HG03025 (cell line): ENCODE results near the gene RAB21.
"Not testable (repeated sequence)": the region's sequence is repeated elsewhere in the genome, so short reads cannot be mapped to it uniquely, and the experiment has no call there.

Experiments
- ATAC-seq: cut with Tn5 transposase; IDR thresholded peaks from one replicate; pipeline ENCODE4 v1.9.1; 2021; ENCODE audit warnings: mild to moderate bottlenecking, moderate library complexity; ENCODE audit not compliant: unreplicated experiment, low FRiP score

The RAB21 gene

DNA sequence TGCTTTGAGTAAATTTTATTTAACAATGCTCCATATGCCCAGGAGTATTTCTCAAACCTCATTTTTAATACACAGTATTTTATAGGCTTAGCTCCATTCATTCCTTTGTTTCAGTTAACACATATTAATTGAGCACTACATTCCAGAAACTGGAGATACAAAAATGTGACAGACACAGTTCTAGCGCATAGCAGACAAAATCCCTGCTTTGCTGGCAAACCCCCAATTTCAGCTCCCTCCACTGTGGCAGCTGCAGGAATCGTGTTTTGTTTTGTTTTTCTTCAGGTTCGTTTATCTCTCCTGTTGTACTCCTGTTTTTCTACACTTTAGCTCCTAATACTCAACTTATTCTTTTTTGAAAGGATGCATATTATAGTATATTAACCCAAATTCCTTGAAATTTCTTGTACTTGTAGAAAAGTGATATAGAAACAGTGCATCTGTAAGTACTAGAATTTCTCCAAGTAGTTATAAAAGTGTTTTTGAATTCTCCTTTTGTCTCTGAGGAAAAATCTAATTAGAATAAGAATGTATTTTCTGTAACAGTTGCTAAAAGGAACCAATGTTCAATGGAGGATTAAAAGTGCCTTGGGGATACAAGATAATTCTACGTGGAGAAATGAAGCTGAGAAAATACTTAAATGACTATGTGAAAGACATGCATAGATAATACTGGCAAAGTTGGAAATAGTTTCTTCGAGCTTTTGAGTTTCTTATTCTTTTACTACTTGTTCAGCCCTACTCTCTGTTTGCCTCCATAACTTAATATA is 6.4 kb upstream of the RAB21 start:
- no peak for ATAC-seq

DNA sequence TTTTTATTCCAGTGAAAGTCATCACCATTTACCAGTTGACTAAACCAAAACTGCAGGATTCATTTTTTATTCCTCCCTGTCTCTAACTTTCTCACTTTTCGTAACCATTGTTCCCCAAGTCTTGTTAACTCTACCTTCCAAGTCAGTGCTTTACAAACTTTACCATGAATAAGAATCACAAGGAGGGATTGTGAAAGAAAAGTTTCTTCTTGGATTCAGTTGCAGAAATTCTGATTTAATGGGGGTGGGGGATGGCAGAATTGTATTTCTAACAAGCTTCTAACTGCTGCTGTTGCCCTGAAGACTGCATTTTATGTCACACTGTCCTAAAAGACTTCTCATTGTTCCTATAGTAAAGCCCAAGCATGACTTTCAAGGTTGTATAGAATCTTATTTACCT is 5.0 kb upstream of the RAB21 start:
- no peak for ATAC-seq

DNA sequence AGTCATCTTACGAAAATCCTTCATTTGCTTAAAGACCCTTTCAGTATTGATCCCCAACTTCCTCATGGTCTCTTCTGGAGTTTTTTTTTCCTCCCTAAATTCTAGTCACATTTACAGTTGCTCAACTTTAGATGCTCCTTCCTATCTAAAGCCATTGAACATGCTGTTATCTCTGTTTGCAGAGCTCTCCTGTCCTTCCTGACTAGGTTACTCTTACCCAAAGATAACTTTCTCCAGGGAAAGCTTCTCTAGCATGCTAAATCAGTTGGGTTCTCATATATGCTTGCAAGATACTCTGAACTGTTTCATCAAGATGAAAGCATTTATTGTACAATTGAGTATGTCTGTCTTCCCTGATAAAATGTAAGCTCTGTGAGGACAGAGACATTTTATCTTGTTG is 1.8 kb upstream of the RAB21 start:
- no peak for ATAC-seq

DNA sequence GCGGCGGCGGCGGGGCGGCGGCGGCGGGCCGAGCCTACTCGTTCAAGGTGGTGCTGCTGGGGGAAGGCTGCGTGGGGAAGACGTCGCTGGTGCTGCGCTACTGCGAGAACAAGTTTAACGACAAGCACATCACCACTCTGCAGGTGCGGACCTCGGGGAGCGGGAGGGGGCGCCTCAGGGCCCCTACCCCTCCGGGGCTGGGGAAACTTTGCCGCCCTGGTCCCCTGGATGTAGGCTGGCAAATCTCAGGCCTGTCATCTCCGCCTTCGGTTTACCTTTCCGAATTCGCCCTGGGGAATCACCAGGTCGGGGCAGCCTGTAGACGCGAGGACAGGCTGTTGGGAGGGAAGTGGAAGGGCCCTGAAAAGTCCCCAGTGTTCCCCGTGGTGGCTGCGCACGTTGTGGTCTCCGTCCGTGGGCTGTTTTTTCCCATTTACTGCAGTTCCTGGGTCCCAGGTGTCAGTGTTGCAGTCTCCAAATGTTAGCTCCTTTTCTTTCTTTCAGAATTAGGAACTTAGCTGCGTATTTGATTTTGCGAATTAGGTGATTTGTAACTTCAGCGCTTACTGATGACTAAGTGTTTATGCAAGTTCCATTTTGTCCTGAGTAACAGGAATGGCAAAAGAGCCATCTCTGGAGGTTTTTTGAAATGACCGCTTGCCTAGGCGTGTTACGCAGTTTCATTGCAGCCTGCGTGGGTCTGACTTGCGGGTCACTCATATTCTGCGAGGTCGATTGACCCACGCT is 656 bp downstream of the RAB21 start:
- ATAC-seq, result peak; percentile 48

DNA sequence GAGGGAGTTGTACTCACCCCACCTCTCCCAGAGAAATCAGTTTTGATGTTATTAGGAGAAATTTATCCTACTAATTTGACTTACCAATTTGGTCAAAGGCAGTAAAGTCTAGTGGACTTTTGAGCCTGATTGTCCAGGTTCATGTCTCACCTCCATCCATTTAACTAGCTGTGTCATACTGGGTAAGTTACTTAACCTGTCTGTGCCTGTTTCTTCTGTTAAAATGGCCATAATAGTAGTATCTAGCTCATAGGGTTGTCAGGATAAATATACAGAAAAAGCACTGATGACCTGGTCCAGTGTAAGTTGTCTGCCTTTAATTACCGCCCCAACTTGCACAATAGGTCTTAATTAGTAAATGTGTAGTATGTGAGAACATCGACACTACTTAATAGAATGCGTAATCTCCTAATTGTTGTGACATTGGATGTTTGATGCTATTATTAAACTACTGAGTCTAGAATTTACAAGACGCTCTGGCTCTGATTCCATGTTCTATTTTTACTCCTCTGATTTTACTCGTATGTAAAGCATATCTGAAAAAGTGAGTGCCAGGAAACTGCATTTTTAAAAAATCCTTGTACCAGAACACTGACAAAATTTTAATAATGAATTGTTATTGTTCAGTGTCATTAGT is 1.5 kb downstream of the RAB21 start:
- ATAC-seq, result no peak

DNA sequence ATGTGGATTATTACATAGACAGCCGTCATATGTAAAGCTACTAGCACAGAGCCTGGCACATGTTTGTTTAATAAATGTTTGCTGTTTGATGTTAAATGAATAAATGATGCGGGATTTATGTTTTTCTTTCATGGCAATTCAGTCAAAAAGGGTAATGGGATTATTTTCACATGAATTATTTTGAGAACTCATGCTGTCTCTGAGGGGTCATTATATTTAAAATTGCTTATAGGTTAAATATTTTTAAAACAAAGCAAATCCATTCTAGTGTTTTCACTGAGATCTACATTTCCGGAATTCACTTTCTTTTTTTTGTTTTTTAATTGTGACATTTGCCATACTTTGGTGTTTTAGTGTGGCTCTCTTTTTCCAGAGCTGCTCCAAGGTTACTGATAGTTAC is 5.3 kb downstream of the RAB21 start:
- ATAC-seq, result no peak

DNA sequence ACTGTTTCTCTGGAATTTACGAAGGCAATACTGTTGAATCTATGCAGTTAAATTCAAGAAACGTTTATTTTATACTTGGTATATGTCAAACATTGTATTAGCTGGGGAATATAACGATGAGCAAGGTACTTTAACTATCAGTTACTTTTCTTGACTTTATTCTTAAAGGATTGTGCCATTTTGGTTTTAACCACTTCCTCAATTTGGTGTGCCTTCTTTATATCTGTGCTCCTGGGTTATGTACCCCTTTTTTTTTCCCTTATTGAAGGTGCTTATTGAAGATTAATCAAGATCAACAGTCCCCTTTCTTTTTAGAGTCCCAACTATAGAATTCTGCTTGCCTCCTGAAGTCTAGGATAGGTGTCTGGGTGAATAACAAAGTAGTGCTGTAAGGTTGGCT is 5.8 kb downstream of the RAB21 start:
- ATAC-seq, result no peak

DNA sequence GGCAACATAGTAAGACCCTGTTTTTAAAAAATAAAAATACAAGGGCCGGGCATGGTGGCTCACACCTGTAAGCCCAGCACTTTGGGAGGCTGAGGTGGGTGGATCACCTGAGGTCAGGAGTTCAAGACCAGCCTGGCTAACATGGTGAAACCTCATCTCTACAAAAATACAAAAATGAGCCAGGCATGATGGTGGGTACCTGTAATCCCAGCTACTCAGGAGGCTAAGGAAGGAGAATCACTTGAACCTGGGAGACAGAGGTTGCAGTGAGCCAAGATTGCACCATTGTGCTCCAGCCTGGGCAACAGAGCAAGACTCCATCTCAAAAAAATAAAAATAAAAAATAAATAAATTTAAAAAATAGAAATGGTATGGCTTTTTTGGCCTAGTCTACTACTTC is 6.7 kb downstream of the RAB21 start:
- not testable (repeated sequence) for ATAC-seq

DNA sequence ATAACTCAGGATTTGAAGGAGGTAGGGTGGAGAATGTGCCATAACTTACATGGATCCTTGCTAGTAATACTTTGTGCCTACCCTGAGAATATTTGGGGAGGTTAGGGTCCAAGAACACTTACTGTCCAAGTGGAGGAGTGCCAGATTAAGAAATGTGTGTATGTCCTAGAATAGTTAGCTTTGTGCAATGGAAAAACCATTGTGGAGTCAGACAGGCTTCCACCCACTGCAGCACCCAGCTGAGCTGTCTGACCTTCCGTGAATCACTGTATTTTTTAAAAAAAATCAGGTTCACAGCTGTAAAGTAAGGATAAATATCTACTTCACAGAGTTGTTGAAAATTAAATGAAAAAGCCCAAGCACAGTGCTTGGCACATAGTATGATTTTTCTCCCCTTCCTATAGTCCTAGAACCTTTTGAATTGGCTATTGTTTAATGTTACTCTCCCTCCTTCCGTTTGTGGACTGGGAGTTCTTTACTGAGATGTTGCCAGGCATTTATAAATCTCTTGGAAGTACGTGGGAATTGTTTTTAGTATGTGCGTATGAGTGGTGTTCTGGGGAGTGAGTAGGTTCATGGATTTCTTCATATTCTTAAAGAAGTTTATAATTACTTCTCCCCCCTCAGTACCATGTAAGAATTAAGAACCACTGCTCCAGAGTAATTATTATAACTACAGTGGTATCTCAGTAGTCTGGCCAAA is 9.2 kb downstream of the RAB21 start:
- no peak for ATAC-seq

DNA sequence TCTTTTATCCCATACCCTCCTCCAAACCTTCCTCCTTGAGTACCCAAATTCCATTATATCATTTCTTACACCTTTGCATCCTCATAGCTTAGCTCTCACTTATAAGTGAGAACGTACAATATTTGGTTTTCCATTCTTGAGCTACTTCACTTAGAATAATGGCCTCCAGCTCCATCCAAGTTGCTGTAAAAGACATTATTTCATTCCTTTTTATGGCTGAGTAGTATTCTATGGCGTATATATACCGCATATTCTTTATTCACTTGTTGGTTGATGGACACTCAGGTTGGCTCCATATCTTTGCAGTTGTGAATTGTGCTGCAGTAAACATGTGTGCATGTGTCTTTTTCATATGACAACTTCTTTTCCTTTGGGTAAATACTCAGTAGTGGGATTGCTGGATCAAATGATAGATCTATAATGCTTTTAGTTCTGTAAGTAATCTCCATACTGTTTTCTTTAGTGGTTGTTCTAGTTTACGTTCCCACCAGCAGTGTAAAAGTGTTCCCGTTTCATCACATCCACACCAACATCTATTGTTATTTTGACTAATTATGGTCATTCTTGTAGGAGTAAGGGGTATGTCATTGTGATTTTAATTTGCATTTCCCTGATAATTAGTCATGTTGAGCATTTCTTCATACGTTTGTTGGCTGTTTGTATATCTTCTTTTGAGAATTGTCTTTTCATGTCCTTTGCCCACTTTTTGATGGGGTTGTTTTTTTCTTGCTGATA is 10.1 kb downstream of the RAB21 start:
- ATAC-seq, result no peak

DNA sequence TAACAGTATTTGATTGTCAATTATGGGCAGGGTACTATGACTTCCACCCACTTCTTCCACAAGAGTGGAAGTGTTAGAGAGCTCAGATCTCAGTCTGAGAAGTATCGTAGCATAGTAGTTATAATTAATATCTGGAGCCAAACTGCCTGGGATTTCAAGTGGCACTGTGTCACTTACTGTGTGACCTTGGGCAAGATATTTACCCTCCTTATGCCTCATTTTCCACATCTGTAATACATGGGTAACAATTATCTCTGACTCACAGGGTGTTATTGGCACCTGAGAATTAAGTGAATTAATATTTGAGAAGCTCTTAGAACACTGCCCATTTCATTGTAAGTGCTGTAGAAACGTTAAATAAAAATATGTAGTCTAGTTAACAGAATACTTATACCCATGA is 11.5 kb downstream of the RAB21 start:
- no peak for ATAC-seq

DNA sequence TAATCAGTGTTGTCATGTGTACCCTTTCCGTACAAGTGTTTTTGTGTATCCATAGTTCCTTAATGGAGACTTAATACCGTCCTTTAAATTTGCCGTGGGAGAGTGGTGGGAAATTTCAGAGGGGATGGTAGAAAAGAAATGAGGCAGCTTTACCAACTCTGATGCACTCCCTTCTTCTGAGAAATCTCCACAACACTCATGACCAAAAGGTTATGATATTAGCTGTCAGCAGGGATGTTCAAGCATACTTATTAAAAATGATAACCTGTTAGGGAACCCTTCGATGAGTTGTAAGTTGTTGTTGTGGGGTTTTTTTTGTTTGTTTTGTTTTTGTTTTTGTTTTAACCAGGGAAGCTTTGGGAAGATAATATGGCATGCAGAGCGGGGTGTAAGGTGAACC is 12.5 kb downstream of the RAB21 start:
- ATAC-seq, result no peak

DNA sequence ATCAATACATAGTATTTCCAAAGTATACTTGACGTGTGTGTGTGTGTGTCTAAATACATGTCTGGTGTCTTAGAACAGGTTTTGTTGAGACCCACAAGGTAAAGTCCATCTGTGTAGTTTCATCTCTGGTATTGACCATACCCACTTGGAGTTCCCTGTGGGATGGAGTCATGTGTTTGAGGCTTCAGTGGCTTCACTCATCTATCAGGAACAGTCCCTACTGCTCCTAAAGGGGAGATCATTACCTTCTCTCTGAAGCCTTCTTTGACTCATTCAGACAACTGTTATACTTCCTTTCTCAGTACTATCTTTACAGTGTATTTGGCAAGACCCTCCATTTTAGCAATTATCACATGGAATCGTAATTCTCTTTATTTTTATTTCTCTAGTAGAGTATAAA is 14.2 kb downstream of the RAB21 start:
- no peak for ATAC-seq

DNA sequence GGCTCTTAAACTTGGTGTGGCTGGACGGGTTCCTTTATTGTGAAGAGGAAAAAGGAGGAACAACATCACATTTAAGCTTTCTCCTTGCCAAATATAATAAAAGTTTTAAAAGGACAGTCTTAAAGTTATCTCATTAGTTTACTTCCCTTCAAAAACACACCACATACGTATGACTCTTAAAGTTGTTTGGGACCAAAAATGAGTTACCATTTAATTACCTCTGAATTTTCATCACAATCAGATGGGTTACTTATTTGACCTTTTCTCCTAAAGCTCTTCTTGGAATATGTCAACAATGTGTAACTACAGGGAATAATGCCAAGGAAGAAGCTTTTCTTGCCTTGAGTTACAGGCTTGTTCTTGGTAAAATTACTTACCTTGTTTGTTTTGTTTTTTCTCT is 16.4 kb downstream of the RAB21 start:
- no peak for ATAC-seq

DNA sequence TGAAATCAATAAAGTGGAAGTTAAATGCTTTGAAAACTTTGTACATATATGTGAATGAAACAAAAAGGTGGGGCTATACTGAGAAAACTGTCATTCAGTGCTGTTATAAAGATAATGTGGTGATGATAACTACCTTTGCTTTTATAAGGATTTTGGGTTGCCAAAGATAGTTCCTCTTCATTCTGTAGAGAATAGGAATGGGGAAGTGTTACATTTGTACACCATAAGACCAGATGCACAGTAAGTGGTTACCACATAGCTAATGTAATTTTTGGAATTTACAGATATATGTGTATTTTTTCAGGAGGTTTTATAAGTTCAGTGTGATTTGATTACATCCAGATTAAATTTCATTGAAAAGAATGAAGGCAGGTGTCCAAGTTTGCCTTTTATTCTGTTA is 18.1 kb downstream of the RAB21 start:
- ATAC-seq, result no peak

DNA sequence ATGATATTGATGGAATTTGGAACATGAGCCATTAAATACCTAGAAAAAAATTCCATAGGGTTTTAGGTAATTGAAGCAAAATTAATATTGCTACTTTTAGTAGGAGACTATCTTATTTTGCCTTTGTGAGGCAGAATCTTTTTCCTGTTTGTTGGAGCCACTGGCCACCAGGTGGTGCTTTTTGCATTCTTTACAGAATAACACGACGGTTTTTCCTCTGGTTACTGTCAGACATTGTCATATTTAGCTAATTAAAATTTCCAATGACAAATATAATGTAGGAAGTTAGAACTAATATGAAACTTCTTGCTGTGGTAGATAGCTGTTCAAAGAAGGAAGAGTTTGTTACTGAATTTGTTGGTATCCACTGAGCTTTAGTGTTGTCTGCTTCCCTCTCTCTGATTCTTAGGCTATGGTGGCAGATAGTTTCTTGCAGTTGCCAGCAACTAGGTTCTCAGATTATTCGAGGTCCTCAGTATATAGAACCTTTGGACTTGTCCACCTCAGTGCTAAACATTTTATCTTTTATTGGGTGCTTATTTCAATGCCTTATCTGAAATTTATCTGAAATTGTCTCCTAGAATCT is 25.7 kb downstream of the RAB21 start:
- ATAC-seq, result no peak

DNA sequence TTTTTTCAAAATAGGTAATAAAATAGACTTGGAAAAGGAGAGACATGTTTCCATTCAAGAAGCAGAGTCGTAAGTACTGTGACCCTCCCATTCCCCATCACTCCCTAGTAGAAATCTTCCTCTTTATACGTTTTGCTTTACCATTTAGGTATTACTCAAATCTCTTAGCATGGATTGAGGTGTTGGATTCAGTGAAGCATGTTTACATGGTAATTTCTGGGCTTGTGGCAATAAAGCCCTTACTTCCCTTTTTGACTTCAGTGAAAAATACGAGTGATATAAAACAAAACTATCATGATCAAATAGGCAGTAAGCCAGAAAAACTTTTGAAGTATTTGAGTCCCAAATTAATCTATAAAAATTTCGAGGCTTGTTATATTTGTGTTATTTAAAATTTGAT is 27.4 kb downstream of the RAB21 start:
- no peak for ATAC-seq

DNA sequence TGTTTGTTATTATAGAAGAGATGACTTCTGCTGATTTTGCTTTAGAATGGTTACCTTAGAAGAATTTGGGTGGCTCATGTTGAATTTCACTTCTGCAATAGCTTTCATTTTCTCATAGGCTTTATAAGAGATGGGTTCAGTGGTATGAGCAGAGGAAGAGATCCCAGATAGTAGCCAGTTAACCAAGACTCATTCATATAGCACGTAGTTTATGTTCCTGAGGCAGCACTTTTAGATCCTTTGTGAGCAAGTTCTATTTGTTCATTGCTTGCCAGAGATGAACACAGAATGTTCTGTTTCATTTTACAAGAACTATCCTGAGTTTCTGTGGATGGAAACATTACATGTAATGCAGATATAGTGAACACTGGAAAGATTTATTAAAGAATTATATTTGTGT is 32.2 kb downstream of the RAB21 start:
- ATAC-seq, result no peak

DNA sequence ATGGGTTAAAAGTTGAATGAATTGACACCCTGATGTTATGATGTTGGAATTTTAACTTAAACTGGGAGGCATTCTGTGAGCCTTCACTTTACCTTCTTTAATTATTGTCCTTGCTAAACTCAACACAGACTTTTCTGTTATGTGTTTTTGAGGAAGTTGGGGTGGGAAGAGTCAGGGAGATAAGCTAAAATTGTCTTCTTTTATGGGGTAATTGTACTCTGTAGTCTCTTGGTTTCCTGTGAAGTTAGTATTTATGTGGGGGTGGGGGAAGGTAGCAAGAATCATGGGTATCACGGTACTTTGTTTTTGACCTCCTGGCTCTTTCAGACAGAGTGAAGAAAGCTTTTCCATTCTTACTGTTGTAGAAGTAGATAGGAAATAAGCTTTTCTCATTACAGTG is 32.9 kb downstream of the RAB21 start:
- ATAC-seq, result no peak

DNA sequence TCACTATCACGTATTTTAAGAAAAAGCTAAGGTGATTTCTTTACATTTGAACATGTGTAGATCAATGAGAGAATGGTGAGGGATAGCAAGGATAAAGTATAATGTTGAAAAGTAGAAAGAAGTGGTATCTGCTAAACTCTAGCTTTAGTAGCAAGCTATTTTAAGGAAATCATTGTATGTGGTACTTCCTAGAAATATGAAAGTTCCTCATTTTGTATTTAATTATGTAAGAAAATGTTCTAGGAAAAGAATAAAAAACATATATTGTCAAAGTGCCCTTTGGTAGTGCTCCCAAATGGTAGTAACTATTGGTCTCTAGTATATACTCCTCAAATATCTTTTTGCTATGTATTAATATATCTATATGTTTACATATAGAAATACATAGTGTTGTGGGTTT is 35.7 kb downstream of the RAB21 start:
- no peak for ATAC-seq
